VCaP (cell line): ENCODE data around the gene CUL2.
"Not testable (repeated sequence)": the region's sequence is repeated elsewhere in the genome, so short reads cannot be mapped to it uniquely, and the experiment has no call there.

Experiments
- H3K27ac ChIP-seq: fragments of 450-650 bp; 2 replicates; pipeline ENCODE4 v1.5.1; 2017
- CTCF ChIP-seq: fragments of 450-650 bp; conservative IDR thresholded peaks from 2 replicates; pipeline ENCODE4 v1.5.1; 2017; ENCODE audit warnings: mild to moderate bottlenecking, moderate library complexity

CUL2 gene

GRCh38 chr10:35058134-35058533, 32.0 kb downstream of the CUL2 start:
- no peak overlapping the region for H3K27ac ChIP-seq

GRCh38 chr10:35056686-35057085, 33.5 kb downstream of the CUL2 start:
- H3K27ac ChIP-seq: peak overlapping the region; percentile 50
- no peak for TF ChIP-seq CTCF

More at GRCh38 chr10:35058134-35058533, 32.0 kb downstream of the CUL2 start:
- no peak for TF ChIP-seq CTCF

GRCh38 chr10:35056133-35056532, 34.0 kb downstream of the CUL2 start:
- no peak for TF ChIP-seq CTCF
- H3K27ac ChIP-seq: peak overlapping the region; percentile 50

GRCh38 chr10:35050568-35050967, 39.6 kb downstream of the CUL2 start:
- TF ChIP-seq CTCF: no peak
- no peak overlapping the region for H3K27ac ChIP-seq

GRCh38 chr10:35046074-35046473, 44.1 kb downstream of the CUL2 start:
- H3K27ac ChIP-seq: no peak overlapping the region
- no peak for TF ChIP-seq CTCF

GRCh38 chr10:35045275-35045674, 44.9 kb downstream of the CUL2 start:
- not testable (repeated sequence) for H3K27ac ChIP-seq

- TF ChIP-seq CTCF: no peak
- no peak overlapping the region for H3K27ac ChIP-seq
Observed at GRCh38 chr10:35043796-35044344, 46.3 kb downstream of the CUL2 start.

- H3K27ac ChIP-seq: no peak overlapping the region
- no peak for TF ChIP-seq CTCF
Observed at GRCh38 chr10:35042783-35043182, 47.4 kb downstream of the CUL2 start.
